Liver (tissue), 3 donors: ENCODE measurements around the gene ZNF536.

Source experiments
- ATF3 ChIP-seq: IDR thresholded peaks from 2 replicates; pipeline ENCODE4 v1.6.1; 2016; ENCODE audit warnings: antibody characterized with exemption
- CTCF ChIP-seq: fragments of 150-350 bp; IDR thresholded peaks from 2 replicates; pipeline ENCODE4 v1.5.1; 2017; ENCODE audit warnings: improper control_type of control experiment, low read depth, low read length; ENCODE audit not compliant: missing input control
- EGR1 ChIP-seq, 2 donors: IDR thresholded peaks; 2 replicates each; pipeline ENCODE4 v1.6.1; 2016 to 2018; ENCODE audit warnings: antibody characterized with exemption in 2 of 2, low read depth in 2 of 2
- FOXA2 ChIP-seq: IDR thresholded peaks from 2 replicates; pipeline ENCODE4 v1.6.1; 2016; ENCODE audit warnings: antibody characterized with exemption
- TAF1 ChIP-seq: conservative IDR thresholded peaks from 2 replicates; pipeline ENCODE4 v1.6.1; 2016; ENCODE audit warnings: antibody characterized with exemption, mild to moderate bottlenecking
- TF ChIP-seq, protein P1 (sequence below): IDR thresholded peaks from 2 replicates; pipeline ENCODE4 v1.6.1; 2016; ENCODE audit warnings: antibody characterized with exemption, mild to moderate bottlenecking
- donor health status: healthy.
- donor health status: healthy.

DNA sequence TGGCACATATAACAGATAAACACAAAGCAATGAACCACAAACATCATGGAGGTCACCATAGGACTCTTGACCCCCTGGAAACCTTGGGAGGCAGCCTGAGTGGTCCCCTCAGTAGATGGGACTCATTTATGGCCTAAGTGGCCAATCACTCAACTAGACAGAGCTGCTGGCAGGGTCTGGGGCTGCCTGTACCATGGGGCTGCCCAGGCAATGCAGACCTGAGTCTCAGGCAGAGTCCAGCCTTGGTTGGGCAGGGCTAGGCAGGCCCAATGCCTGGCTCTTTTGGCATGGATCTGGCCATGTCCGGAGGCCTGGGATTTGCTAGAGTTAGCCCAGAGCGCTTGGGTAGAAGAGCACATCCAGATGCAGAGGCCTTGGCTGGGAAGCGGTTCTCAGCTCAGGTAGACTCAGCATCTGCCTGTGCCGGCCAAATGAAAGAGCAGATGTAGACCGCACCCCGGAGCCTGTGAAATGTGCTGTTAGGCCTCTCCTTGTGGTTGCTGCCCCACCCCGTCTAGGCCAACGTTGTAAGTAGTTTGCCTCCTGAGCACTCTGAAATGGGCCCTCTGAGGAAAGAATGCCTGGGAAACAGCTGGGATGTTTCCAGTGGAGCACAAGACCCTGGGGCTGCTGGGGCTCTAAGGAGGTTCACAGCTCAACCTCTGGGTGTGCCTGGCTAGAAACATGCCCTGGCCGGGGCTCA lies 171.2 kb downstream of the ZNF536 start:
- TF ChIP-seq CTCF (no peak), FOXA2 (no peak), EGR1 (IDR thresholded peaks at IDR 0.05; ENCODE audit: low read depth in 2 of 2) (no peak), TAF1 (no peak), ATF3 (no peak)
- TF ChIP-seq, protein P1, sequence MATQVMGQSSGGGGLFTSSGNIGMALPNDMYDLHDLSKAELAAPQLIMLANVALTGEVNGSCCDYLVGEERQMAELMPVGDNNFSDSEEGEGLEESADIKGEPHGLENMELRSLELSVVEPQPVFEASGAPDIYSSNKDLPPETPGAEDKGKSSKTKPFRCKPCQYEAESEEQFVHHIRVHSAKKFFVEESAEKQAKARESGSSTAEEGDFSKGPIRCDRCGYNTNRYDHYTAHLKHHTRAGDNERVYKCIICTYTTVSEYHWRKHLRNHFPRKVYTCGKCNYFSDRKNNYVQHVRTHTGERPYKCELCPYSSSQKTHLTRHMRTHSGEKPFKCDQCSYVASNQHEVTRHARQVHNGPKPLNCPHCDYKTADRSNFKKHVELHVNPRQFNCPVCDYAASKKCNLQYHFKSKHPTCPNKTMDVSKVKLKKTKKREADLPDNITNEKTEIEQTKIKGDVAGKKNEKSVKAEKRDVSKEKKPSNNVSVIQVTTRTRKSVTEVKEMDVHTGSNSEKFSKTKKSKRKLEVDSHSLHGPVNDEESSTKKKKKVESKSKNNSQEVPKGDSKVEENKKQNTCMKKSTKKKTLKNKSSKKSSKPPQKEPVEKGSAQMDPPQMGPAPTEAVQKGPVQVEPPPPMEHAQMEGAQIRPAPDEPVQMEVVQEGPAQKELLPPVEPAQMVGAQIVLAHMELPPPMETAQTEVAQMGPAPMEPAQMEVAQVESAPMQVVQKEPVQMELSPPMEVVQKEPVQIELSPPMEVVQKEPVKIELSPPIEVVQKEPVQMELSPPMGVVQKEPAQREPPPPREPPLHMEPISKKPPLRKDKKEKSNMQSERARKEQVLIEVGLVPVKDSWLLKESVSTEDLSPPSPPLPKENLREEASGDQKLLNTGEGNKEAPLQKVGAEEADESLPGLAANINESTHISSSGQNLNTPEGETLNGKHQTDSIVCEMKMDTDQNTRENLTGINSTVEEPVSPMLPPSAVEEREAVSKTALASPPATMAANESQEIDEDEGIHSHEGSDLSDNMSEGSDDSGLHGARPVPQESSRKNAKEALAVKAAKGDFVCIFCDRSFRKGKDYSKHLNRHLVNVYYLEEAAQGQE, result no peak
